GM12891 (cell line): ENCODE data around the gene PRB2.

Experiments used
- POLR2A ChIP-seq: IDR thresholded peaks from 2 replicates; pipeline ENCODE4 v1.6.1; 2011; ENCODE audit warnings: low read depth, low read length, control low read depth
- POLR2AphosphoS5 ChIP-seq: IDR thresholded peaks from 2 replicates; pipeline ENCODE4 v1.6.1; 2011; ENCODE audit warnings: low read depth, low read length, control low read depth
- SPI1 ChIP-seq: IDR thresholded peaks from 2 replicates; pipeline ENCODE4 v1.6.1; 2011; ENCODE audit warnings: low read depth, low read length, control low read depth

DNA sequence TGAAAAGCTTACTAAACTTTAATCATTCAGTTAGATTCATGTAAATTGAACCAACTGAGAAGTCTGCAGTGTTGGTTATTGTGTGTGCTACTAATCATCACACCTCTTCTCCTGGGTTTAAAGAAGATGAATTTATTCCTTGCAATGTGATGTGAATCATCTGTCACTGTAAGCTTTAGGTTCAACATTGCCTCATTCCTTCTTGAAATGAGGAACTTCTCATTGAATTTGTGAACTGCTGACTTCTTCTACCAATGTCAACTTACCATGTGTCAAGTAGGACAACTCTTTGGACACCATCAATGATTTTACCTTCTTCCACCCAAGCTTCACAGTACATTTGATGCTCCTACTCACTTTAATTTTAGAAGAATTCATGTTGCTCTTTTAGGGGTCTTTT lies 17.4 kb upstream of the PRB2 start:
- TF ChIP-seq POLR2A (no peak), POLR2AphosphoS5 (no peak), SPI1 (no peak)
